ENCODE data around the gene DRAP1.

Gene DRAP1

GRCh38 chr11:65965986-65966762 lies 46.9 kb downstream of the DRAP1 start:
- DNase-seq: no peak

- no peak for DNase-seq
Observed at GRCh38 chr11:65967329-65967934, 48.2 kb downstream of the DRAP1 start.

GRCh38 chr11:65968600-65969482 lies 49.6 kb downstream of the DRAP1 start:
- DNase-seq: no peak

All from activated CD4-positive, CD25-positive, alpha-beta regulatory T cell treated with anti-CD3 and anti-CD28 coated beads, Interleukin-2, amount 50 U/mL, for 72 hours (primary cell).